Memory B cell (primary cell): ENCODE data around the gene CHD8.
"Not testable (repeated sequence)": the region's sequence is repeated elsewhere in the genome, so short reads cannot be mapped to it uniquely, and the experiment has no call there.

Source experiments
- ATAC-seq: fragments of 150-1000 bp; cut with Tn5 transposase; 2 replicates; pipeline ENCODE4 v1.10.0; 2021; ENCODE audit warnings: low read depth, mild to moderate bottlenecking, moderate library complexity
- DNase-seq, 2 donors: peaks; one replicate each; pipeline ENCODE4 v3.0.0; 2022; ENCODE audit warnings: low spot score in 2 of 2
- H3K27ac Mint-ChIP-seq: one replicate; pipeline ENCODE4 v1.8.0; 2022; ENCODE audit warnings: mild to moderate bottlenecking, moderate library complexity, mixed read lengths
- H3K27me3 Mint-ChIP-seq: one replicate; pipeline ENCODE4 v1.8.0; 2022; ENCODE audit warnings: mixed read lengths
- H3K36me3 Mint-ChIP-seq: one replicate; pipeline ENCODE4 v1.8.0; 2022; ENCODE audit warnings: mild to moderate bottlenecking, mixed read lengths
- H3K4me1 Mint-ChIP-seq: one replicate; pipeline ENCODE4 v1.8.0; 2022; ENCODE audit warnings: mixed read lengths
- H3K4me3 Mint-ChIP-seq: one replicate; pipeline ENCODE4 v1.8.0; 2022; ENCODE audit warnings: mild to moderate bottlenecking, moderate library complexity, mixed read lengths
- H3K9me3 Mint-ChIP-seq: one replicate; pipeline ENCODE4 v1.8.0; 2022; ENCODE audit warnings: mixed read lengths

CHD8 gene

GRCh38 chr14:21455592-21455911, 371 bp downstream of the CHD8 start:
- Mint-ChIP-seq H3K27me3 (no peaks in the 10 kb centered on the region), H3K4me1 (peaks cover 23% of the 10 kb centered on the region), H3K36me3 (peaks cover 12% of the 10 kb centered on the region), H3K4me3 (peak overlapping the region; percentile 96), H3K27ac (peak overlapping the region; percentile 98), H3K9me3 (no peaks in the 10 kb centered on the region)
- DNase-seq (no peak), ATAC-seq (peak; percentile 3)

- H3K27ac Mint-ChIP-seq, result peak overlapping the region; percentile 98
- H3K9me3 Mint-ChIP-seq, result no peaks in the 10 kb centered on the region
- H3K27me3 Mint-ChIP-seq, result no peaks in the 10 kb centered on the region
- no peak for DNase-seq
- H3K4me1 Mint-ChIP-seq, result peaks cover 28% of the 10 kb centered on the region
- no peak for ATAC-seq
- peak overlapping the region; percentile 96 for H3K4me3 Mint-ChIP-seq
- H3K36me3 Mint-ChIP-seq, result peaks cover 12% of the 10 kb centered on the region
These were observed 929 bp downstream of the CHD8 start for GRCh38 chr14:21454843-21455544.

GRCh38 chr14:21449899-21450216, 6.1 kb downstream of the CHD8 start:
- no peak overlapping the region for H3K4me3 Mint-ChIP-seq
- peaks cover 8% of the 10 kb centered on the region for H3K36me3 Mint-ChIP-seq
- no peaks in the 10 kb centered on the region for H3K27me3 Mint-ChIP-seq
- DNase-seq (no peak), ATAC-seq (no peak)
- H3K4me1 Mint-ChIP-seq, result peaks cover 28% of the 10 kb centered on the region
- H3K9me3 Mint-ChIP-seq, result no peaks in the 10 kb centered on the region
- H3K27ac Mint-ChIP-seq, result peak overlapping the region; percentile 45

GRCh38 chr14:21442657-21443056, 13.3 kb downstream of the CHD8 start:
- not testable (repeated sequence) for H3K27ac Mint-ChIP-seq, H3K4me3 Mint-ChIP-seq, DNase-seq, H3K27me3 Mint-ChIP-seq, H3K9me3 Mint-ChIP-seq, H3K36me3 Mint-ChIP-seq, ATAC-seq
- H3K4me1 Mint-ChIP-seq, result peaks cover 28% of the 10 kb centered on the region

- Mint-ChIP-seq H3K36me3 (peaks cover 8% of the 10 kb centered on the region), H3K9me3 (no peaks in the 10 kb centered on the region), H3K27ac (peak overlapping the region; percentile 72), H3K4me3 (no peak overlapping the region), H3K27me3 (no peaks in the 10 kb centered on the region), H3K4me1 (peaks cover 34% of the 10 kb centered on the region)
- DNase-seq, result no peak
- ATAC-seq, result no peak
These were observed 15.1 kb downstream of the CHD8 start for GRCh38 chr14:21440859-21441258.

- H3K27me3 Mint-ChIP-seq, result no peaks in the 10 kb centered on the region
- H3K4me1 Mint-ChIP-seq, result peaks cover 43% of the 10 kb centered on the region
These were observed 18.6 kb downstream of the CHD8 start for GRCh38 chr14:21437063-21437901.

GRCh38 chr14:21436567-21437062, 19.3 kb downstream of the CHD8 start:
- Mint-ChIP-seq H3K9me3 (no peaks in the 10 kb centered on the region), H3K36me3 (peaks cover 10% of the 10 kb centered on the region), H3K27ac (peak overlapping the region; percentile 95), H3K27me3 (no peaks in the 10 kb centered on the region), H3K4me1 (peaks cover 39% of the 10 kb centered on the region), H3K4me3 (peak overlapping the region; percentile 90)
- DNase-seq (no peak), ATAC-seq (no peak)

More at GRCh38 chr14:21437063-21437901, 18.6 kb downstream of the CHD8 start:
- no peaks in the 10 kb centered on the region for H3K9me3 Mint-ChIP-seq
- H3K36me3 Mint-ChIP-seq, result peaks cover 11% of the 10 kb centered on the region
- DNase-seq (peak; percentile 98 to 99), ATAC-seq (peak; percentile 97)
- H3K4me3 Mint-ChIP-seq, result peak overlapping the region; percentile 90
- peak overlapping the region; percentile 95 for H3K27ac Mint-ChIP-seq

- H3K36me3 Mint-ChIP-seq, result peaks cover 22% of the 10 kb centered on the region
- H3K27me3 Mint-ChIP-seq, result no peaks in the 10 kb centered on the region
- ATAC-seq (no peak), DNase-seq (no peak)
- peaks cover 21% of the 10 kb centered on the region for H3K4me1 Mint-ChIP-seq
- H3K27ac Mint-ChIP-seq, result no peak overlapping the region
- H3K9me3 Mint-ChIP-seq, result no peaks in the 10 kb centered on the region
- no peak overlapping the region for H3K4me3 Mint-ChIP-seq
These were observed 24.8 kb downstream of the CHD8 start for GRCh38 chr14:21431126-21431525.

GRCh38 chr14:21428930-21429329, 27.0 kb downstream of the CHD8 start:
- H3K36me3 Mint-ChIP-seq, result peaks cover 30% of the 10 kb centered on the region
- no peaks in the 10 kb centered on the region for H3K27me3 Mint-ChIP-seq
- ATAC-seq, result no peak
- H3K9me3 Mint-ChIP-seq, result no peaks in the 10 kb centered on the region
- H3K4me1 Mint-ChIP-seq, result peaks cover 9% of the 10 kb centered on the region
- H3K27ac Mint-ChIP-seq, result no peak overlapping the region
- DNase-seq, result no peak
- no peak overlapping the region for H3K4me3 Mint-ChIP-seq

GRCh38 chr14:21426692-21427091, 29.2 kb downstream of the CHD8 start:
- H3K4me1 Mint-ChIP-seq, result peaks cover 2% of the 10 kb centered on the region
- H3K4me3 Mint-ChIP-seq, result no peak overlapping the region
- no peak overlapping the region for H3K27ac Mint-ChIP-seq
- H3K27me3 Mint-ChIP-seq, result no peaks in the 10 kb centered on the region
- H3K9me3 Mint-ChIP-seq, result no peaks in the 10 kb centered on the region
- peaks cover 34% of the 10 kb centered on the region for H3K36me3 Mint-ChIP-seq
- no peak for ATAC-seq
- no peak for DNase-seq

- H3K27ac Mint-ChIP-seq, result no peak overlapping the region
- no peak overlapping the region for H3K4me3 Mint-ChIP-seq
- H3K36me3 Mint-ChIP-seq, result peaks cover 31% of the 10 kb centered on the region
These were observed 36.4 kb downstream of the CHD8 start for GRCh38 chr14:21419528-21419927.

GRCh38 chr14:21415329-21415728, 40.6 kb downstream of the CHD8 start:
- no peak for DNase-seq
- Mint-ChIP-seq H3K27me3 (no peaks in the 10 kb centered on the region), H3K36me3 (peaks cover 36% of the 10 kb centered on the region), H3K27ac (no peak overlapping the region), H3K4me3 (no peak overlapping the region), H3K4me1 (no peaks in the 10 kb centered on the region), H3K9me3 (no peaks in the 10 kb centered on the region)
- no peak for ATAC-seq

More at GRCh38 chr14:21419528-21419927, 36.4 kb downstream of the CHD8 start:
- Mint-ChIP-seq H3K27me3 (no peaks in the 10 kb centered on the region), H3K9me3 (no peaks in the 10 kb centered on the region), H3K4me1 (no peaks in the 10 kb centered on the region)
- ATAC-seq (no peak), DNase-seq (no peak)

- DNase-seq (no peak), ATAC-seq (no peak)
- no peaks in the 10 kb centered on the region for H3K4me1 Mint-ChIP-seq
- no peaks in the 10 kb centered on the region for H3K9me3 Mint-ChIP-seq
- H3K4me3 Mint-ChIP-seq, result no peak overlapping the region
- no peaks in the 10 kb centered on the region for H3K27me3 Mint-ChIP-seq
- H3K27ac Mint-ChIP-seq, result no peak overlapping the region
- H3K36me3 Mint-ChIP-seq, result peaks cover 36% of the 10 kb centered on the region
These were observed 41.7 kb downstream of the CHD8 start for GRCh38 chr14:21414137-21414631.

- no peaks in the 10 kb centered on the region for H3K27me3 Mint-ChIP-seq
- no peak overlapping the region for H3K4me3 Mint-ChIP-seq
- peaks cover 3% of the 10 kb centered on the region for H3K4me1 Mint-ChIP-seq
- no peaks in the 10 kb centered on the region for H3K9me3 Mint-ChIP-seq
- DNase-seq (no peak), ATAC-seq (no peak)
- H3K36me3 Mint-ChIP-seq, result peaks cover 51% of the 10 kb centered on the region
- H3K27ac Mint-ChIP-seq, result no peak overlapping the region
These were observed 47.8 kb downstream of the CHD8 start for GRCh38 chr14:21408147-21408546.
